ENCODE measurements around the gene TXNIP.

TXNIP gene

DNA sequence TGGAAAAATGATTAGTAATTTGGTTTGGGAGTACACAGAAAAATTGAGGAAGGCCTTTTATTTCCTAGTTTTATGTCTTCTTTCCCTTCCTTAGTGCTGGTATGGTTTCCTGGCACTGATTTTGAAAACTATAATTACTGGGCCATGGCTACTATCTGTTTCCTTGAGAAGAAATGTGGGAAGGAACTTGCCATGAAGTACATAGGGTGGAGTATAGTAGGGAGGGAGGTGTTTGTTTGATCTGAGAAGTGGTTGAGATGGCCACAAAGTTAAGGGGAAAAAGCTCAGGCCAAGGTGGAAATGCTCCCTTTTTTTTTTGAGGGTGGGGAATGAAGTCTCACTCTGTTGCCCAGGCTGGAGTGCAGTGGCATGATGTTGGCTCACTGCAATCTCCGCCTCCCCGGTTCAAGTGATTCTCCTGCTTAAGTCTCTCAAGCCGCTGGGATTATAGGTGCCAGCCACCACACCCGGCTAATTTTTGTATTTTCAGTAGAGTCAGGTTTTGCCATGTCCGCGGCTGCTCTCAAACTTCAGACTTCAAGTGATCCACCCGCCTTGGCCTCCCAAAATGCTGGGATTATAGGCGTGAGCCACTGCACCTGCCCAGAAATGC, 13.9 kb upstream of the TXNIP start:
- DNase-seq = no peak

GRCh38 chr1:146007489-146008133, 11.2 kb upstream of the TXNIP start:
- no peak for DNase-seq

GRCh38 chr1:146001709-146002108, 5.3 kb upstream of the TXNIP start:
- no peak for DNase-seq

DNA sequence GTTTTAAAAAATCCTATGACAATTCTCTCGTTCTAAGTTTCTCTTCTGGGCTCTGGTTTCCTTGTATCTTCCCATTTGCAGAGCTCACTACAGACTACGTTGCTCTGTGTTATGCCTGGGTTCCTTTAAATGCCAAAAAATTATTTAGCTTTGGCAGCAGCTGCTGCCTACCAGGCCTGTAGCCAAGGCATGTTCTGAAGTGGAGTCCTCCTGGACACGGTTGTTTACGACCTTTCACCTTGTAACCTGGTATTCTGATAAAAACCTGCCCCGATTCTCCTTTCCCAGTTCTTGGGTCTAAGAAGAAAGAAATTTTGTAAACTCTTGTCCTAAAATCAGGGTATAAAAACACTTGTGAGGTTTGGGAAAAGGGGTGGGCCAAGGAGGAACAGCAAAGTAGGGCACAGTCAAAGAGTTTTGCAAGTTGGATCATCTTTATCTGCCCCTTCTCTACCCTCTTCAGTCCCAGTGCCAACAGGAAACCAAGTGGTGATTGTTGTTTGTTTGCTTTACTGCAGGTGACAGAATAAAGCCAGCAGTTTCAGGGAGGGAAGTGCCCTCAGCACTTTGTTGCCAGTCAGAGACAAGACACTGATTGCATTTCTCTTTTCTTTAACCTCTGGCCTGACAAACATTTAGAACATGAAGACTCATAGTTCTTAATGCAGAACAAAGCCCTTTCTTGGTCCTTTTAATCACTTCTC, 3.1 kb upstream of the TXNIP start:
- DNase-seq = no peak

DNA sequence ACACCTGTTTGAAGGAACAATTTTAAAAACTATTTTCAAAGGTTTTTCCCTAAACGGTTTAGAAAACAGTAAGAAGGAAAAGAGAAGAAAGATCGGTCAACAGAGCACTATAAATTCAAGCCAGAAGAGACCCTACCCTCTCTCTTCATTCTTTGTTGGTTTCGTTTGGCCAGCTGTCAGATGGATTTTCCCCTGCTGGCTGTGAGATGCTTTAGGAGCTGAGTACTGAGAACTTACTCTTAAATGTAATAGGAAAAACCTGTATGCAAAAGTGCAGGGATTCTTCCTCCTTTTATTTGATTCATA, 1.3 kb upstream of the TXNIP start:
- DNase-seq = no peak

- DNase-seq = peak; percentile 56
Measured at GRCh38 chr1:145997016-145997717, 788 bp upstream of the TXNIP start.

DNA sequence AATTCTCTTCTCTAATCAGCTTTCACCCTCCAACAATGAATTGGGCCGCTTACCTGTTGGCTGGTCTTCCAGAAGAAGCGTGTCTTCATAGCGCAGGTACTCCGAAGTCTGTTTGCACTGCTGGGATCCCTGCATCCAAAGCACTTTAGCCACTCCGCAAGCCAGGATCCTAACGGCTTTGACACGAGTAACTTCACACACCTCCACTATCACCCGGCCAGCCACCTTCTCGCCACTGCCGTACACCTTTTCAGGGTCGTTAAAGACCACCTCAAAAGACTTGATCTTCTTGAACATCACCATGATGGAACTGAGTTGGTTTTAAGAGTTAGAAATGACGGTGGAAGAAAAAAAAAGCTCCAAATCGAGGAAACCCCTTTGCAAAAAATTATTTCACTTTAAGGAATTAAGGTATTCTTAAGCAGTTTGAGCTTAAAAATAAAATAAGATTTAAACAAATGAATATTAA, 381 bp downstream of the TXNIP start:
- DNase-seq = no peak

- DNase-seq = no peak
Measured at GRCh38 chr1:145995148-145995881, 1.1 kb downstream of the TXNIP start.

DNA sequence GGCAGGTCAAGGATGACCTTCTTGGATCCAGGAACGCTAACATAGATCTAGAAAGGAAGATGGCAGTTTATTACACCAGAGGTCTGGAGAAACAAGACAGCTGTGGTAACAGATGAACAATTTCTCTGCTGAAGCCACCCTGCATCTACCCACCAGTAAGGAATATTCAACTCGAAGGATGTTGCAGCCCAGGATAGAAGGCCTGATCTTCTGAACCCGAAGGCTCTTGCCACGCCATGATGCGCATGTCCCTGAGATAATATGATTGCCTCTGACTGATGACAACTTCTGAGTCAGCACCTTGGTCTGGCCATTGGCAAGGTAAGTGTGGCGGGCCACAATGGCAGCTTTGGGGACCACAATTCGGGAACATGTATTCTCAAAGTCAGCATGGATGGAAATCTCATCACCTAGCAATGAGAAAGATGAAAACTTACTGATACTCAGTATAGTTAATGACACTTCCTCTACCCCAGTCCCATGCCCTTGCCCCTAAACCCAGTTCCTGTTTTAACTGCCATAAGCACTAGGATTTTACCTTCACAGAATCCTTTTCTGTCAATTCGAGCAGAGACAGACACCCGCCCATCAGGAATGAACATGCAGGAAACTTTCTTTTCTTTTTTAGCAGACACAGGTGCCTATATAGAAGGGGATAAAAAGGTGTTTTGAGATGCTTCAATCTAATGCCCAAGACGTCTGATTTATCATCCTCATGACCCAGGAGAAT, 1.8 kb downstream of the TXNIP start:
- DNase-seq = peak; percentile 33

- no peak for DNase-seq
Measured at GRCh38 chr1:145993618-145994390, 2.6 kb downstream of the TXNIP start.

DNA sequence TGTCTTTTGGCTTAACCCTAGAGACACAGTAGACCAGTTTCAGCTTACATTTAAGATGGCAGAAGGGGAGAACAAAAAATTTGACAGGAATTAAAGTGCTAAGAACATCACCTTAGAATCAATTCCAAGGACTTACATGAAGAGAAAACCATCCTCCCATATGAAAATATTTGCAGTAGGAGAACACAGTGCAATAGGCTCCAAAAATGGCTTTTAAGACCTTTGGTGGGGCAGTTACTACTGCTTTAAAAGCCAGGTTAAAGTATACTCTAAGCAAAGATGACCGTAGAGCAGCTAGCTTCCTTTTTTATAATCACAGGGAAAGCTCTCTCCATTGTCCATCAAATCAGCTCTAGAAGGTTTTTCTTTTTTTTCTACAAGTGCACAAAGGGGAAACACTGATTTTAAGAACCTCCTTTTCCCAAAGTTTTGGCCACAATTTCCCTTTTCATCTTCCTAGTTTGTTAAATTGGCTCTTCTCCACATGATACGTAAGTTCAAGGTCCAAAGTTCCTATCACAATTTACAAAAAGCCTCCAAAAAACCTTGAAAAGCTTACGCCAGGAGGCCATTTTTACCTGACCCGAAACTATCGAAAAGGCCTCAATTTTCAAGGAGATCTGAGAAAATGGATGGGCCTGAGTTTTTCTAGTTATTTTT, 3.3 kb downstream of the TXNIP start:
- no peak for DNase-seq

- DNase-seq = no peak
Measured at GRCh38 chr1:145992502-145992936, 3.9 kb downstream of the TXNIP start.

- no peak for DNase-seq
Measured at GRCh38 chr1:145991735-145992412, 4.5 kb downstream of the TXNIP start.

DNA sequence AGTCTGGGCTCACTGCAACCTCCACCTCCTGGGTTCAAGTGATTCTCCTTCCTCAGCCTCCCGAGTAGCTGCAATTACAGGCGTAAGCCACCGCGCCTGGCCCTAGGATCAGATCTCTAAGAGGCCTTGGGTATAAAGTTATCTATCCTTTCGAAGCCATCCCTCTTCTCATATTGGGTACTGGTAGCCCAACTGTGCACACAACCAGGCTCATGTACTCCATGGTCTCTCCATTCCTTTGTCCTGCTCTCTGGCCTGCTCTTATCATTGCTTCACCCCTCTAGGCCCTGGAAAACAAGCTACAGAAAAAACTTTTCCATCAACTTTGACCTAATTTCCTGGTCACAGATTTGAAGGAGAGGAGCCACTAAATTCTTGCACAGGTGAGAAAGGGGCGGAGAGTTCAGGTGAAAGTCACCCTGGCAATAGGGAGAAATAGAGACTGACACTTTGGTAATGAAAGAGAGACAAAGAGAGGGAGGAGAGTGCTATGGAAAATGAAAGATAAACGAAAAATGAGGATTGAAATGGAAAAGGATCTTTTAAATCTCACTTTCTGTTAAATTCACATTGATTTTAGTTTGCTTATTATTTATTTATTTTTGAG, 6.0 kb downstream of the TXNIP start:
- DNase-seq = no peak

DNA sequence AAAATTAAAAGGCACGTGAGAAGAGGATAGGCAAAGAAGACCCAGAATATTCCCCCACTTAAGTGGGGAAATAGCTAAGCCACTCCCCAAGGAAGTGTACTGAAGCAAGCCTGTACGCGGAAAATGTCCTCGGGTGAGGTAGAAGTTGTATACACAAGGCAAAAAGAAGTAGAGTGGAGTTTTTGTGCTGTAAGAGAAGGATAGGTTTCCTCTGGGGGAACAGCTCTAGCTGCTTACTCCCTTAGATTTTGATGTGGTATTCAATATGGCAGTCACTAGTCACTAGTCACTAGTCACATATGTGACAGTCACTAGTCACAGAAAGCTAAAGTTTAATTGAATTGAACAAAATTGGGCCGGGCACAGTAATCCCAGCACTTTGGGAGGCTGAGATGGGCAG, 7.6 kb downstream of the TXNIP start:
- no peak for DNase-seq

- DNase-seq = no peak
Measured at GRCh38 chr1:145987926-145988325, 8.5 kb downstream of the TXNIP start.

DNA sequence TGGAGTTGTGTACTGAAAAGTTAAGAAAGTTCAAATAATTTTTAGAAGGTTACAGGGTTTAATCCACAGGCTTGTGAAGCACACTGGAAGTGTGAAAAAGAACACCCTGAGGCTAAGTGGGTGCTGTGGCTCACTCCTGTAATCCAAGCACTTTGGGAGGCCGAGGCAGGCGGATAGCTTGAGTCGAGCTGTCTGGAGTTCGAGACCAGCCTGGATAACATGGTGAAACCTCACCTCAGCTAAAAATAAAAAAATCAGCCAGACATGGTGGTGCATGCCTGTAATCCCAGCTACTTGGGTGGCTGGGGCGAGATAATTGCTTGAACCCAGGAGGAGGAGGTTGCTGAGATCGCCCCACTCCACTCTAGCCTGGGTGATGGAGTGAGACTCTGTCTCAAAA, 9.8 kb downstream of the TXNIP start:
- DNase-seq = no peak

- DNase-seq = no peak
Measured at GRCh38 chr1:145985502-145986439, 10.6 kb downstream of the TXNIP start.

DNA sequence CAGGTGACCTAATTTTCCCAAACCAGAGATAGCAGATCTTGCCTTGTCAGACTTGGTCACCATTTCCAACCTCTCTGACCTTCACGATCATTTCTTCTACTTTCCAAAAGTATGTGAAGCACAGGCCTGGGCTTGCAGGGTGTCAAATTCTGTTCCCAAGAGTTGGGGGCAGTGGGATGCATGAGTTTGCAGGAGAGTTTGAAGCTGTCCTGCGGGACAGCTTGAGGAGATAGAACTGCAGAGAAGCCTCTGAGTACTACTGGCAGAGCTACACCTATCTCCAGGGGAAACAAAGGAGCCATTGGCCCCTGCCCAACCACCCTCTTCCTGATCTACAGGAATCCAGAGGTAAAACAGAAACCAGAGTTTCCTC, 11.3 kb downstream of the TXNIP start:
- no peak for DNase-seq
